IPS DF 4.7 (cell line): ENCODE results near the gene POU4F2.
"Not testable (repeated sequence)": the region's sequence is repeated elsewhere in the genome, so short reads cannot be mapped to it uniquely, and the experiment has no call there.

ENCODE experiments used
- DNase-seq: peaks from one replicate; pipeline ENCODE4 v3.0.0-alpha.2; 2013; ENCODE audit warnings: low spot score; ENCODE audit errors: extremely low read depth

The POU4F2 gene

DNA sequence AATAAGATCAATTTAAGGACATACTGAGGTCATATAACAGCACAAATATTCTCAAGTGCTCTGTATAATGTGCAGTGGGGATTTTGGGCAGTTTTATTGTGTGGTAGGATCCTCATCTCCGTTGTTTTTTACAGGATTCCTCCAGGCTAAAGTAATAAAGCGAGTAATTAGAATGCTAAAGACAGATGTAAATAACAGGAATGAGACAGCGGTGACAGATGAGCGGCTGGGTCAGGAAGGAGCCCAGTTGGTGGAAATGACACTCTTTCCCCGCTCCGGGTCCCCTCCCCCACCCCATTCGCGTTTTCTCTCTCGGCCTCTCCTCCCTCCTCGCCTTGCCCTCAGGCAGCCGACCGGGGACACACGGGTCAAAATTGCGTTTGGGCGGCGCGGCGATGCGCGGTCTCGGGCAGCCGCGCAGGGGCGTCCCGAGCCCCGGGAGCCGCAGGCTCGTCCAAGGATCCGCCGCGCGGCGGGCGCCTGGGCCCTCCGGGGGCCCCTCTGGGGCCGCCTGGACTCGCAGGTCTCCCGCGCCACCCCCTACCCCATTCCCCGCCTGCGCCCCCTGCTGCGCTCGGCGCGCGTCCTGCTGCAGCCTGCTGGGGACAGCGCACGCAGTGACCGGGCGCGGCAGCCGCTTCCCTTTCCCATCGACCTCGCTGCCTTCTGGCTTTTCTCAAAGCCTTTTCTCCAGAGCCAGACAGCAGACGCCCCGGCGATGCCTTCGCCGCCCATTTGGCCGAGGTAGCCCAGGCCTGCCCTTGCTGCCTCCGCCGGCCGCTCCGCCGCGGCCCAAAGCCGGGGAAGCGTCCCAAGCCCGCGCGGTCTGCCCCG, 16.2 kb downstream of the POU4F2 start:
- DNase-seq, result no peak

DNA sequence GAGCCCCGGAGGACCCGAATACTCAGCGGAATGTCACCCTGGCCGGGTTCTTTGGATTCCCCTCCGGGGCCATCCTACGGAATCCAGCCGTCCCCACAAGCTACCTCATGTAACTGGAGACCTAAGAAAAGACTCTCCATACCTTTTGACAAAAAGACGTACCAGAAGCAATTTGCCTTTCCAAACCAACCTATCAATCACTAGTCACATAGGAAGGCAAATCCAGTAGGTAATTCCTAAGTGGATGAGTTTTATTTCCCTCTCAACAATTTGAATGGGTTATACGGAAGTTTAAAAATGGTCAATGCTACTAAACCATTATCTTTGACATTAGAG, 16.8 kb downstream of the POU4F2 start:
- DNase-seq, result no peak

DNA sequence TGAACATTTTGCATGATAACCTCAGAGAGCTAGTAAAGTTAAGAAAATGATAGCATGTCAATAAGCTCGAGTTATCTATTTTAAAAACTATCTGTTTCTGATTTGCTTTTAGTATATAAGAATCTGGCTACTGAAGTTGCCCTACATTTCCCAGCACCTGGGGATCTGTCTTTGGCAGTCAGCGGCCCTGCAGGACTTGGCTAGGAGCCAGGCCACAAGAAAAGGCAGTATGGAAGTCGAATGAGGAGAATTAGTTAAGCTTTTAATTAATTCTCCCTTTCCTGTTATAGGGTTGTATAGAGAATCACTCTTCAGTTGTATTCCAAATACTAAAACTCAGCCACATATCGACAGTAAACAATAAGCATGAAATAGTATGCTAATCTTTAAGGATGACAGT, 22.7 kb downstream of the POU4F2 start:
- no peak for DNase-seq

DNA sequence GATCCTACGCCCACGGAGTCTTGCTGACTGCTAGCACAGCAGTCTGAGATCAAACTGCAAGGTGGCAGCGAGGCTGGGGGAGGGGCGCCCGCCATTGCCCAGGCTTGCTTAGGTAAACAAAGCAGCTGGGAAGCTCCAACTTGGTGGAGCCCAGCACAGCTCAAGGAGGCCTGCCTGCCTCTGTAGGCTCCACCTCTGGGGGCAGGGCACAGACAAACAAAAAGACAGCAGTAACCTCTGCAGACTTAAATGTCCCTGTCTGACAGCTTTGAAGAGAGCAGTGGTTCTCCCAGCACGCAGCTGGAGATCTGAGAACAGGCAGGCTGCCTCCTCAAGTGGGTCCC, 25.2 kb downstream of the POU4F2 start:
- DNase-seq, result not testable (repeated sequence)

DNA sequence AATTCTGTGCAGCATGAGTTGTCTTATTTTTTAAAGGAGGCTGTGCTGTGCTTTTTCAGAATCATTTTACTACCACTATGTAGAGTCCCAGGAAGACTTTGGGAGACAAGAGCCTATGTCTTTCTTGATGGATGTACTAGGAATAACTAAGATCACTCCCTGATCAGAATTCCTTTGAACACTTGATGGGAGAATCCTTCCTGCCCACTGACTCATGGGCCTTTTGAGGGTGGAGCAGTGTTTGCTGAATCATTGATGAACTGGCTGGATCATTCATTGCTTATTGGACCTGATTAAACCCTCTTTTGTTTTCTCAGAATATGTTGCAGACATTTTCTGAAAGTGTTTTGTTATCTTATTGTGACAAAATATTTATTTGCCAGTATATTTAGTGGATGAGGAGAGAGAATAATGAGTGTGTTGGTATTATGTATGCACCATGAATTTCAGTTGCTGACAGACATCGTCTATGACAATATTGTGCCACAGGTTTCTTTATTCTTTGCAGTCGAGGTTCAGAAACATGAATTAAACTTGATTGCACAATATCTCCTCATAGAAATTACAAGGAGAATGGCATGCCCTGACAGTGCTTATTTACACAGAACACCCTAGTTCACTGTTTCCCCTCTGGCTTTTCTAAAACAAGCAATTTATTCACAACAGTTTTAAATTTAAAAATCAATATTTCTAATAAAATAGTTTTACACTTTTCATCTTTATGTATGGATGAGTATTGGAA, 36.3 kb downstream of the POU4F2 start:
- DNase-seq, result no peak
